ENCODE results near the gene ANKRD60.

DNA sequence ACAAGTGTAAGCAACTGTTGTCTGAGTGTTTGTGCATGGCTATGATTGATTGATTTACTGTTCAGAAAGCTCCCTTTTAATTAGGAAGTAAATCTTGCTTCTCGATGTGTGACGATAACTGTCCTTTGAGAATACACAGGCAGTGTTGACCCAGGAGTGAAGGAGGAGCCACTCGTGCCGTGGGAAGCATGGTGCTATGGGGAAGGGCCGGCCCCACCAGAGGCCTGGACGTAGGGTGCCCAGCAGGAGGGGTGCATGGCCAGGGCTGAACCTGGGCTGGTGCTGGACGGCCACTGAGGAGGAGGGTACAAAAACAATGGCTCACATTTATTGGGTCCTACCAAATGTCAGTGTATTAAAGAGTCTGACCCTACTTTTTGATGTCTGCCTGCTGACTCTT lies 60.7 kb downstream of the ANKRD60 start:
- TF ChIP-seq, protein P1, sequence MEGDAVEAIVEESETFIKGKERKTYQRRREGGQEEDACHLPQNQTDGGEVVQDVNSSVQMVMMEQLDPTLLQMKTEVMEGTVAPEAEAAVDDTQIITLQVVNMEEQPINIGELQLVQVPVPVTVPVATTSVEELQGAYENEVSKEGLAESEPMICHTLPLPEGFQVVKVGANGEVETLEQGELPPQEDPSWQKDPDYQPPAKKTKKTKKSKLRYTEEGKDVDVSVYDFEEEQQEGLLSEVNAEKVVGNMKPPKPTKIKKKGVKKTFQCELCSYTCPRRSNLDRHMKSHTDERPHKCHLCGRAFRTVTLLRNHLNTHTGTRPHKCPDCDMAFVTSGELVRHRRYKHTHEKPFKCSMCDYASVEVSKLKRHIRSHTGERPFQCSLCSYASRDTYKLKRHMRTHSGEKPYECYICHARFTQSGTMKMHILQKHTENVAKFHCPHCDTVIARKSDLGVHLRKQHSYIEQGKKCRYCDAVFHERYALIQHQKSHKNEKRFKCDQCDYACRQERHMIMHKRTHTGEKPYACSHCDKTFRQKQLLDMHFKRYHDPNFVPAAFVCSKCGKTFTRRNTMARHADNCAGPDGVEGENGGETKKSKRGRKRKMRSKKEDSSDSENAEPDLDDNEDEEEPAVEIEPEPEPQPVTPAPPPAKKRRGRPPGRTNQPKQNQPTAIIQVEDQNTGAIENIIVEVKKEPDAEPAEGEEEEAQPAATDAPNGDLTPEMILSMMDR (IDR thresholded peaks at IDR 0.05): no peak
- no peak for TF ChIP-seq POLR2A (IDR thresholded peaks at IDR 0.05)
- no peak for TF ChIP-seq POLR2AphosphoS5 (IDR thresholded peaks at IDR 0.05)
